K562 (cell line): ENCODE data around the gene DCUN1D2. TPM values are rescaled to one million over a fixed set of nuclear protein-coding genes. Genes with fewer than 3 reads are reported as not detected.

Source experiments
- ATAC-seq: fragments of 200-7000 bp; cut with Tn5 transposase; 3 replicates; pipeline ENCODE4 v1.9.1; 2020; ENCODE audit warnings: moderate library complexity
- BruUV-seq: library from RNA; stranded (reverse); fragments of 400-500 nt; replicated peaks from 2 replicates; lab custom pipeline; 2021; lab: Mats Ljungman, UMichigan
- CTCF ChIA-PET: fragments of 300-600 bp; formaldehyde crosslinking; extraction: SDS; loops from one replicate; lab custom pipeline; 2021; ENCODE audit warnings: low intra/inter-chr PET ratio; lab: Yijun Ruan, JAX
- POLR2A ChIA-PET: fragments of 300-600, 350-650 bp; sonication (Branson Sonifier 250); formaldehyde crosslinking; extraction: SDS; loops from one replicate; lab custom pipeline; 2021; ENCODE audit warnings: antibody characterized with exemption, inconsistent platforms; lab: Yijun Ruan, JAX
- DNase-seq, 4 experiments: peaks; one replicate each; pipeline versions ENCODE4 v3.0.0 to v3.0.0-alpha.2; 2011 to 2018; ENCODE audit warnings: low spot score in 3 of 4, mixed read lengths in 3 of 4; ENCODE audit errors: extremely low read depth in 1 of 4
- FAIRE-seq: peaks from 2 replicates; lab custom pipeline; 2011; peaks lifted over from hg19 to GRCh38; lab: Jason Lieb, UNC
- H2AFZ ChIP-seq: 2 replicates; pipeline ENCODE4 v1.6.0; 2011; ENCODE audit warnings: low read depth, low read length, control low read depth, inconsistent platforms
- H3K27ac ChIP-seq: fragments of 200-600 bp; 3 replicates; pipeline ENCODE4 v1.8.0; 2011; ENCODE audit warnings: low read depth, mild to moderate bottlenecking, control low read depth, inconsistent platforms, low read length, moderate library complexity, mixed read lengths; ENCODE audit errors: extremely low read depth
- H3K27me3 ChIP-seq, 2 experiments: fragments of 300-600 bp in 1 of 2; 2 replicates in 1 of 2; 3 replicates in 1 of 2; pipeline versions ENCODE4 v1.6.0 to v1.8.0; 2011; ENCODE audit warnings: inconsistent platforms in 2 of 2, low read length in 2 of 2, mild to moderate bottlenecking in 1 of 2, mixed read lengths in 1 of 2, moderate library complexity in 1 of 2; ENCODE audit not compliant: control insufficient read depth in 2 of 2, insufficient read depth in 2 of 2
- H3K36me3 ChIP-seq: fragments of 300-600 bp; 3 replicates; pipeline ENCODE4 v1.8.0; 2011; ENCODE audit warnings: mild to moderate bottlenecking, low read length, inconsistent platforms; ENCODE audit not compliant: control insufficient read depth, insufficient read depth
- H3K4me1 ChIP-seq, 2 experiments: fragments of 200-600 bp in 1 of 2; replicated peaks in 1 of 2; 2 replicates in 1 of 2; 3 replicates in 1 of 2; pipeline versions ENCODE4 v1.5.1 to v1.8.0; 2011; ENCODE audit warnings: inconsistent platforms in 2 of 2, low read length in 2 of 2, mild to moderate bottlenecking in 1 of 2, mixed read lengths in 1 of 2, moderate library complexity in 1 of 2; ENCODE audit not compliant: control insufficient read depth in 2 of 2, insufficient read depth in 2 of 2
- H3K4me2 ChIP-seq: 2 replicates; pipeline ENCODE4 v1.6.1; 2011; ENCODE audit warnings: low read length, control low read depth, inconsistent platforms, mixed read lengths; ENCODE audit not compliant: insufficient read depth
- H3K4me3 ChIP-seq: fragments of 200-600 bp; sonication (generic), shearing (Covaris generic); 2 replicates; pipeline ENCODE4 v1.5.1; 2016; ENCODE audit warnings: control low read depth, inconsistent platforms
- H3K79me2 ChIP-seq: fragments of 200-600 bp; 3 replicates; pipeline ENCODE4 v1.8.0; 2011; ENCODE audit warnings: low read length, inconsistent platforms; ENCODE audit not compliant: control insufficient read depth, insufficient read depth
- H3K9ac ChIP-seq, 2 experiments: 2 replicates each; pipeline versions ENCODE4 v1.6.0 to v1.6.1; 2011; ENCODE audit warnings: low read depth in 2 of 2, low read length in 2 of 2, control low read depth in 1 of 2, inconsistent platforms in 1 of 2, mild to moderate bottlenecking in 1 of 2, mixed read lengths in 1 of 2; ENCODE audit not compliant: insufficient read depth in 1 of 2
- H3K9me1 ChIP-seq: one replicate; pipeline ENCODE4 v1.6.0; 2011; ENCODE audit warnings: inconsistent platforms, mild to moderate bottlenecking, low read length, moderate library complexity; ENCODE audit not compliant: control insufficient read depth, insufficient read depth
- H3K9me3 ChIP-seq: replicated peaks from 2 replicates; pipeline ENCODE4 v1.5.1; 2011; ENCODE audit warnings: low read depth, low read length, inconsistent platforms; ENCODE audit not compliant: control insufficient read depth, insufficient read depth
- H4K20me1 ChIP-seq: replicated peaks from 2 replicates; pipeline ENCODE4 v1.6.1; 2011; ENCODE audit warnings: low read length, inconsistent platforms, mixed read lengths; ENCODE audit not compliant: control insufficient read depth, insufficient read depth
- ELF1 ChIP-seq: fragments of 200-800 bp; sonication (Bioruptor generic); IDR thresholded peaks from 2 replicates; pipeline ENCODE4 v1.6.1; 2016; ENCODE audit warnings: missing genetic modification characterization, missing compliant biosample characterization
- KLF13 ChIP-seq: fragments of 450-650 bp; IDR thresholded peaks from 2 replicates; pipeline ENCODE4 v1.6.1; 2016; ENCODE audit warnings: missing genetic modification characterization, low read depth, mild to moderate bottlenecking, missing compliant biosample characterization, moderate library complexity, borderline replicate concordance
- TGIF2 ChIP-seq: sonication (generic); formaldehyde crosslinking; IDR thresholded peaks from 2 replicates; pipeline ENCODE4 v1.8.1; 2022; ENCODE audit warnings: mild to moderate bottlenecking, missing genetic modification reagents, moderate library complexity
- ZNF121 ChIP-seq: sonication (generic); formaldehyde crosslinking; conservative IDR thresholded peaks from 2 replicates; pipeline ENCODE4 v1.8.0; 2022; ENCODE audit warnings: missing genetic modification reagents
- WGBS: fragments of 100-300 bp; shearing (Covaris generic); methylation state at CpG from one replicate; pipeline ENCODE4 v1.1.6; 2016; ENCODE audit warnings: low coverage, mixed read lengths; ENCODE audit not compliant: insufficient coverage; ENCODE audit errors: missing lambda C conversion rate; 5-methylcytosine and 5-hydroxymethylcytosine counted together
- in situ Hi-C: fragments of 300-500 bp; cut with MboI; formaldehyde crosslinking; loops from 4 replicates; pipeline ENCODE4 v1.15.0; 2018; ENCODE audit warnings: inconsistent platforms, mixed read lengths
- intact Hi-C: fragments of 100-400 bp; cut with micrococcal nuclease; formaldehyde crosslinking; loops from 2 replicates; pipeline ENCODE4 v1.14.2; 2022
- polyA plus RNA-seq, 8 experiments: library from polyadenylated mRNA; depleted of rRNA in 4 of 8; stranded (reverse) in 5 of 8; unstranded in 3 of 8; fragments of >200 nt; fragmentation: Nextera tagmentation in 2 of 8; fragmentation: Illumina TruSeq in 1 of 8; extraction: Ambion mirVana in 2 of 8; extraction: Trizol in 1 of 8; gene quantifications; 2 replicates each; pipeline versions ENCODE4 v1.2.1 to v1.2.3, GENCODE V29; 2011 to 2014; ENCODE audit warnings: inconsistent platforms in 1 of 8, missing spikeins in 1 of 8
- total RNA-seq, 7 experiments: library from RNA; depleted of rRNA in 6 of 7; stranded (reverse); fragments of >200 nt in 6 of 7; fragmentation: Illumina TruSeq in 2 of 7; extraction: Trizol in 2 of 7; gene quantifications; 2 replicates each; pipeline versions ENCODE4 v1.2.1 to v1.2.3, GENCODE V29; 2011 to 2021; ENCODE audit warnings: low replicate concordance in 1 of 7
- TF ChIP-seq, protein P1 (sequence below): fragments of 200-400 bp; formaldehyde crosslinking; IDR thresholded peaks from 2 replicates; pipeline ENCODE4 v1.6.1; 2017; ENCODE audit warnings: mild to moderate bottlenecking, low read depth, low read length, moderate library complexity
- TF ChIP-seq, protein P2 (sequence below): fragments of 450-650 bp; IDR thresholded peaks from 2 replicates; pipeline ENCODE4 v1.6.1; 2016; ENCODE audit warnings: low read depth
- TF ChIP-seq, protein P3 (sequence below): fragments of 250-450 bp; sonication (Bioruptor Pico); IDR thresholded peaks from 2 replicates; pipeline ENCODE4 v1.4.0; 2020; ENCODE audit warnings: mild to moderate bottlenecking, moderate library complexity

Gene DCUN1D2
- total and polyA plus RNA-seq, 9 of the 15 experiments (the other 6 are each of a cell fraction or from before 2014, with no cell fraction given), result 2.1 to 16.8 (median 11.1) TPM

DNA sequence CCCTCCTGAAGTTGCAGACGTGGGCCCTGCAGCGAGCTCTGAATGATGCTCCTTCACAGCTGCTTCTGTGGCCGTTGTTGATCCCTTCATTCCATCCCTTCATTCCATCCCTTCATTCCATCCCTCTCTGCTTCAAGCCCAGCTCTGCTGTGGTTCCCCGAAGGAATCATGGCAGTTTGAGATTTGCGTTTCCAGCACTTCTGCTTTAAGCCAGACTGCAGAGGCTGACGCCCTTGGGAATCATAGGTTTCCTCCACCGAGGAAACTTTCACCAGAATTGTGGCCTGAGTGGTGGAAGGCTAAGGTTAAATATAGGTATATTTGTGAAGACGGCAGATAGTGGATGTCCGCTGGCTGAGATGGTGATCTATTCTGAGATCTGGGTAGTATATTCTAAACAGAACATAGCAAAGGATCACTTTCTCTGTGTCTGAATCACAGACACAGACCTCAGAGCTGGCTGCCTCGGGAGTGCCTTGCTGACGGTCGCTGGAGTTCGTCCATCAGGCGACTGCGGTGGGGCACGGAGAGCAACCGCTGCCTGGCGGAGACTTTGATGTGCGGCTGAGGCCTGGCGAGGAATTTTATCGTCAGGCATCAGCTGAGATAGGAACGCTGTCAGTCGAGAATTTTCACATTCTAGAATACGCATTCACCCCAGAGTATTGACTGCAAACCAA, 42.8 kb upstream of the DCUN1D2 start:
- ATAC-seq (no peak), DNase-seq (no peak), FAIRE-seq (no peak)
- Histone ChIP-seq H2AFZ (no peak overlapping the region), H4K20me1 (no peaks in the 10 kb centered on the region), H3K9me3 (no peaks in the 10 kb centered on the region), H3K79me2 (no peaks in the 10 kb centered on the region), H3K27ac (no peak overlapping the region), H3K4me3 (no peak overlapping the region), H3K4me1 (no peaks in the 10 kb centered on the region), H3K9ac (no peak overlapping the region), H3K4me2 (no peak overlapping the region), H3K9me1 (no peaks in the 10 kb centered on the region), H3K27me3 (no peaks in the 10 kb centered on the region), H3K36me3 (peaks cover 28% of the 10 kb centered on the region; the same call in 2 of the 3 replicates)
- in situ Hi-C loops (no loop called here), intact Hi-C loops (no loop called here)
- CTCF ChIA-PET, result no interaction called here
- 88% methylated on average over 15 of the region's 24 CpGs for WGBS
- POLR2A ChIA-PET, result no interaction called here
- BruUV-seq, result no TSS peak
- TF ChIP-seq ELF1 (no peak), TGIF2 (CRISPR knock-in tag) (no peak), ZNF121 (CRISPR knock-in tag) (no peak), KLF13 (tag) (no peak)
- TF ChIP-seq, protein P1, sequence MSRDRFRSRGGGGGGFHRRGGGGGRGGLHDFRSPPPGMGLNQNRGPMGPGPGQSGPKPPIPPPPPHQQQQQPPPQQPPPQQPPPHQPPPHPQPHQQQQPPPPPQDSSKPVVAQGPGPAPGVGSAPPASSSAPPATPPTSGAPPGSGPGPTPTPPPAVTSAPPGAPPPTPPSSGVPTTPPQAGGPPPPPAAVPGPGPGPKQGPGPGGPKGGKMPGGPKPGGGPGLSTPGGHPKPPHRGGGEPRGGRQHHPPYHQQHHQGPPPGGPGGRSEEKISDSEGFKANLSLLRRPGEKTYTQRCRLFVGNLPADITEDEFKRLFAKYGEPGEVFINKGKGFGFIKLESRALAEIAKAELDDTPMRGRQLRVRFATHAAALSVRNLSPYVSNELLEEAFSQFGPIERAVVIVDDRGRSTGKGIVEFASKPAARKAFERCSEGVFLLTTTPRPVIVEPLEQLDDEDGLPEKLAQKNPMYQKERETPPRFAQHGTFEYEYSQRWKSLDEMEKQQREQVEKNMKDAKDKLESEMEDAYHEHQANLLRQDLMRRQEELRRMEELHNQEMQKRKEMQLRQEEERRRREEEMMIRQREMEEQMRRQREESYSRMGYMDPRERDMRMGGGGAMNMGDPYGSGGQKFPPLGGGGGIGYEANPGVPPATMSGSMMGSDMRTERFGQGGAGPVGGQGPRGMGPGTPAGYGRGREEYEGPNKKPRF, result no peak
- TF ChIP-seq, protein P2, sequence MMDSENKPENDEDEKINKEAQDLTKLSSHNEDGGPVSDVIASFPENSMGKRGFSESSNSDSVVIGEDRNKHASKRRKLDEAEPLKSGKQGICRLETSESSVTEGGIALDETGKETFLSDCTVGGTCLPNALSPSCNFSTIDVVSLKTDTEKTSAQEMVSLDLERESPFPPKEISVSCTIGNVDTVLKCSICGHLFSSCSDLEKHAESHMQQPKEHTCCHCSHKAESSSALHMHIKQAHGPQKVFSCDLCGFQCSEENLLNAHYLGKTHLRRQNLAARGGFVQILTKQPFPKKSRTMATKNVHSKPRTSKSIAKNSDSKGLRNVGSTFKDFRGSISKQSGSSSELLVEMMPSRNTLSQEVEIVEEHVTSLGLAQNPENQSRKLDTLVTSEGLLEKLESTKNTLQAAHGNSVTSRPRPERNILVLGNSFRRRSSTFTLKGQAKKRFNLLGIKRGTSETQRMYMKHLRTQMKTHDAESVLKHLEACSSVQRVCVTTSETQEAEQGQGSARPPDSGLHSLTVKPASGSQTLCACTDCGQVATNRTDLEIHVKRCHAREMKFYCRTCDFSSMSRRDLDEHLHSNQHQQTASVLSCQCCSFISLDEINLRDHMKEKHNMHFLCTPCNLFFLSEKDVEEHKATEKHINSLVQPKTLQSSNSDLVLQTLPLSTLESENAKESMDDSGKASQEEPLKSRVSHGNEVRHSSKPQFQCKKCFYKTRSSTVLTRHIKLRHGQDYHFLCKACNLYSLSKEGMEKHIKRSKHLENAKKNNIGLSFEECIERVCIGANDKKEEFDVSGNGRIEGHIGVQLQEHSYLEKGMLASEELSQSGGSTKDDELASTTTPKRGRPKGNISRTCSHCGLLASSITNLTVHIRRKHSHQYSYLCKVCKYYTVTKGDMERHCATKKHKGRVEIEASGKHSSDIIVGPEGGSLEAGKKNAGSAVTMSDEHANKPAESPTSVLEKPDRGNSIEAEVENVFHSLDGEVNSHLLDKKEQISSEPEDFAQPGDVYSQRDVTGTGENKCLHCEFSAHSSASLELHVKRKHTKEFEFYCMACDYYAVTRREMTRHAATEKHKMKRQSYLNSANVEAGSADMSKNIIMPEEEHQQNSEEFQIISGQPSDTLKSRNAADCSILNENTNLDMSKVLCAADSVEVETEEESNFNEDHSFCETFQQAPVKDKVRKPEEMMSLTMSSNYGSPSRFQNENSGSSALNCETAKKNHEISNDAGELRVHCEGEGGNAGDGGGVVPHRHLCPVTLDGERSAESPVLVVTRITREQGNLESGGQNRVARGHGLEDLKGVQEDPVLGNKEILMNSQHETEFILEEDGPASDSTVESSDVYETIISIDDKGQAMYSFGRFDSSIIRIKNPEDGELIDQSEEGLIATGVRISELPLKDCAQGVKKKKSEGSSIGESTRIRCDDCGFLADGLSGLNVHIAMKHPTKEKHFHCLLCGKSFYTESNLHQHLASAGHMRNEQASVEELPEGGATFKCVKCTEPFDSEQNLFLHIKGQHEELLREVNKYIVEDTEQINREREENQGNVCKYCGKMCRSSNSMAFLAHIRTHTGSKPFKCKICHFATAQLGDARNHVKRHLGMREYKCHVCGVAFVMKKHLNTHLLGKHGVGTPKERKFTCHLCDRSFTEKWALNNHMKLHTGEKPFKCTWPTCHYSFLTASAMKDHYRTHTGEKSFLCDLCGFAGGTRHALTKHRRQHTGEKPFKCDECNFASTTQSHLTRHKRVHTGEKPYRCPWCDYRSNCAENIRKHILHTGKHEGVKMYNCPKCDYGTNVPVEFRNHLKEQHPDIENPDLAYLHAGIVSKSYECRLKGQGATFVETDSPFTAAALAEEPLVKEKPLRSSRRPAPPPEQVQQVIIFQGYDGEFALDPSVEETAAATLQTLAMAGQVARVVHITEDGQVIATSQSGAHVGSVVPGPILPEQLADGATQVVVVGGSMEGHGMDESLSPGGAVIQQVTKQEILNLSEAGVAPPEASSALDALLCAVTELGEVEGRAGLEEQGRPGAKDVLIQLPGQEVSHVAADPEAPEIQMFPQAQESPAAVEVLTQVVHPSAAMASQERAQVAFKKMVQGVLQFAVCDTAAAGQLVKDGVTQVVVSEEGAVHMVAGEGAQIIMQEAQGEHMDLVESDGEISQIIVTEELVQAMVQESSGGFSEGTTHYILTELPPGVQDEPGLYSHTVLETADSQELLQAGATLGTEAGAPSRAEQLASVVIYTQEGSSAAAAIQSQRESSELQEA, result no peak
- TF ChIP-seq, protein P3, sequence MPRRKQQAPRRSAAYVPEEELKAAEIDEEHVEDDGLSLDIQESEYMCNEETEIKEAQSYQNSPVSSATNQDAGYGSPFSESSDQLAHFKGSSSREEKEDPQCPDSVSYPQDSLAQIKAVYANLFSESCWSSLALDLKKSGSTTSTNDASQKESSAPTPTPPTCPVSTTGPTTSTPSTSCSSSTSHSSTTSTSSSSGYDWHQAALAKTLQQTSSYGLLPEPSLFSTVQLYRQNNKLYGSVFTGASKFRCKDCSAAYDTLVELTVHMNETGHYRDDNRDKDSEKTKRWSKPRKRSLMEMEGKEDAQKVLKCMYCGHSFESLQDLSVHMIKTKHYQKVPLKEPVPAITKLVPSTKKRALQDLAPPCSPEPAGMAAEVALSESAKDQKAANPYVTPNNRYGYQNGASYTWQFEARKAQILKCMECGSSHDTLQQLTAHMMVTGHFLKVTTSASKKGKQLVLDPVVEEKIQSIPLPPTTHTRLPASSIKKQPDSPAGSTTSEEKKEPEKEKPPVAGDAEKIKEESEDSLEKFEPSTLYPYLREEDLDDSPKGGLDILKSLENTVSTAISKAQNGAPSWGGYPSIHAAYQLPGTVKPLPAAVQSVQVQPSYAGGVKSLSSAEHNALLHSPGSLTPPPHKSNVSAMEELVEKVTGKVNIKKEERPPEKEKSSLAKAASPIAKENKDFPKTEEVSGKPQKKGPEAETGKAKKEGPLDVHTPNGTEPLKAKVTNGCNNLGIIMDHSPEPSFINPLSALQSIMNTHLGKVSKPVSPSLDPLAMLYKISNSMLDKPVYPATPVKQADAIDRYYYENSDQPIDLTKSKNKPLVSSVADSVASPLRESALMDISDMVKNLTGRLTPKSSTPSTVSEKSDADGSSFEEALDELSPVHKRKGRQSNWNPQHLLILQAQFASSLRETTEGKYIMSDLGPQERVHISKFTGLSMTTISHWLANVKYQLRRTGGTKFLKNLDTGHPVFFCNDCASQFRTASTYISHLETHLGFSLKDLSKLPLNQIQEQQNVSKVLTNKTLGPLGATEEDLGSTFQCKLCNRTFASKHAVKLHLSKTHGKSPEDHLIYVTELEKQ (CRISPR knock-in tag), result no peak
